ENCODE data around the gene FOXP2. TPM values are rescaled to one million over a fixed set of nuclear protein-coding genes. Genes with fewer than 3 reads are reported as not detected.
"Not testable (repeated sequence)": the region's sequence is repeated elsewhere in the genome, so short reads cannot be mapped to it uniquely, and the experiment has no call there.

FOXP2 gene
- polyA plus RNA-seq, 3 donors = not detected

DNA sequence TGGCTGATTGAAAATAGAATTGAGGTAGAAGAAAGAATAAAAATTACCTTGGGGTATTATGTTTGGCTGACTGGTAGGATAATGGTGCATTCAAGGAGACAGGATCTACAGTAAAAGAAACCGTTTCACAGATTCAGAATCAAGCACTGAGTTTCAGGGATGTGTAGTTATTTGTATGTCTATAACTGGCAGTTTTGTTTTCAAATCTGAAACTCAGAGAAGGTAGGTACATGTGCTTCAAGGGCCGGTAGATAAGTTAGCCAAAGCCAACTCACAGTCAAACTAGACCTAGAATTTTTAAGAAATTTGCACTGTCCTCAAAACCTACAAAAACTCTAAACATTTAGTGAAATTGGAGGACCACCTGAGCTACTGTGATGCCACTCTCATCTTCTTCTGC is 191.5 kb downstream of the FOXP2 start:
- no peak overlapping the region for H3K27ac Mint-ChIP-seq
- H3K4me3 ChIP-seq (replicated peaks in 1 of 3; ENCODE audit: low read depth in 2 of 3, low read length in 3 of 3) = no peak overlapping the region

DNA sequence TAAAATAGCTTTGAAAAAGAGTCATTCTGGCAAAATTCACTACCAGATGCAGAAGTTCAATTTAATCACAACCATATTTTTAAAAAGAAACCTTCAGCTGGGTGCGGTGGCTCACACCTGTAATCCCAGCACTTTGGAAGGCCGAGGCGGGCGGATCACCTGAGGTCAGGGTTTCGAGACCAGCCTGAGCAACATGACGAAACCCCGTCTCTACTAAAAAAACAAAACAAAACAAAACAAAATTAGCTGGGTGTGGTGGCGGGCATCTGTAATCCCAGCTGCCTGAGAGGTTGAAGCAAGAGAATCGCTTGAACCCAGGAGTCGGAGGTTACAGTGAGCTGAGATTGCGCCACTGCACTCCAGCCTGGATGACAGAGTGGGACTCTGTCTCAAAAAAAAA is 194.2 kb downstream of the FOXP2 start:
- H3K9me3 ChIP-seq (replicated peaks in 1 of 2; ENCODE audit: control insufficient read depth in 1 of 2, insufficient read depth in 1 of 2, low read length in 2 of 2); H3K79me2 ChIP-seq (ENCODE audit: insufficient read depth, low read length); H3K9me3 Mint-ChIP-seq; H3K36me3 Mint-ChIP-seq; H3K27ac ChIP-seq (ENCODE audit: low read depth in 1 of 2, low read length in 2 of 2); DNase-seq; H3K27ac Mint-ChIP-seq; H3K27me3 ChIP-seq (ENCODE audit: control insufficient read depth in 2 of 2, insufficient read depth in 2 of 2, low read length in 2 of 2); H3K4me2 ChIP-seq (replicated peaks; ENCODE audit: extremely low read depth, low read length, poor library complexity, severe bottlenecking); H2AFZ ChIP-seq (ENCODE audit: insufficient read depth, low read depth, low read length, poor library complexity, severe bottlenecking); H3K4me3 ChIP-seq (replicated peaks in 1 of 3; ENCODE audit: low read depth in 2 of 3, low read length in 3 of 3); H3K36me3 ChIP-seq (replicated peaks in 1 of 2; ENCODE audit: control insufficient read depth in 1 of 2, insufficient read depth in 2 of 2, low read length in 2 of 2); H3K9ac ChIP-seq (ENCODE audit: insufficient read depth, low read length, poor library complexity, severe bottlenecking); intact Hi-C loops (cut with micrococcal nuclease); H3K27me3 Mint-ChIP-seq (ENCODE audit: low read depth in 3 of 3); H3K4me3 Mint-ChIP-seq; H3K4me1 ChIP-seq (ENCODE audit: control insufficient read depth in 1 of 2, insufficient read depth in 2 of 2, low read length in 2 of 2); H3K4me1 Mint-ChIP-seq; H4K20me1 ChIP-seq (ENCODE audit: insufficient read depth, low read length): not testable (repeated sequence)
- no CpG with 5 or more reads among the region's 11 CpGs for WGBS (ENCODE audit: insufficient coverage)

More for the DNA sequence above, 191.5 kb downstream of the FOXP2 start:
- TF ChIP-seq, protein P1, sequence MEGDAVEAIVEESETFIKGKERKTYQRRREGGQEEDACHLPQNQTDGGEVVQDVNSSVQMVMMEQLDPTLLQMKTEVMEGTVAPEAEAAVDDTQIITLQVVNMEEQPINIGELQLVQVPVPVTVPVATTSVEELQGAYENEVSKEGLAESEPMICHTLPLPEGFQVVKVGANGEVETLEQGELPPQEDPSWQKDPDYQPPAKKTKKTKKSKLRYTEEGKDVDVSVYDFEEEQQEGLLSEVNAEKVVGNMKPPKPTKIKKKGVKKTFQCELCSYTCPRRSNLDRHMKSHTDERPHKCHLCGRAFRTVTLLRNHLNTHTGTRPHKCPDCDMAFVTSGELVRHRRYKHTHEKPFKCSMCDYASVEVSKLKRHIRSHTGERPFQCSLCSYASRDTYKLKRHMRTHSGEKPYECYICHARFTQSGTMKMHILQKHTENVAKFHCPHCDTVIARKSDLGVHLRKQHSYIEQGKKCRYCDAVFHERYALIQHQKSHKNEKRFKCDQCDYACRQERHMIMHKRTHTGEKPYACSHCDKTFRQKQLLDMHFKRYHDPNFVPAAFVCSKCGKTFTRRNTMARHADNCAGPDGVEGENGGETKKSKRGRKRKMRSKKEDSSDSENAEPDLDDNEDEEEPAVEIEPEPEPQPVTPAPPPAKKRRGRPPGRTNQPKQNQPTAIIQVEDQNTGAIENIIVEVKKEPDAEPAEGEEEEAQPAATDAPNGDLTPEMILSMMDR (IDR thresholded peaks at IDR 0.05) = no peak
- H3K79me2 ChIP-seq (ENCODE audit: insufficient read depth, low read length) = no peaks in the 10 kb centered on the region
- Mint-ChIP-seq H3K4me3 (no peak overlapping the region), H3K36me3 (no peaks in the 10 kb centered on the region), H3K27me3 (ENCODE audit: low read depth in 3 of 3) (no peaks in the 10 kb centered on the region), H3K9me3 (no peaks in the 10 kb centered on the region), H3K4me1 (no peaks in the 10 kb centered on the region)
- no peak overlapping the region for H3K9ac ChIP-seq (ENCODE audit: insufficient read depth, low read length, poor library complexity, severe bottlenecking)
- no peak for DNase-seq
- no peaks in the 10 kb centered on the region for H3K9me3 ChIP-seq (replicated peaks in 1 of 2; ENCODE audit: control insufficient read depth in 1 of 2, insufficient read depth in 1 of 2, low read length in 2 of 2)
- H3K4me1 ChIP-seq (ENCODE audit: control insufficient read depth in 1 of 2, insufficient read depth in 2 of 2, low read length in 2 of 2) = no peaks in the 10 kb centered on the region
- H3K27me3 ChIP-seq (ENCODE audit: control insufficient read depth in 2 of 2, insufficient read depth in 2 of 2, low read length in 2 of 2) = no peaks in the 10 kb centered on the region
- H3K27ac ChIP-seq (ENCODE audit: low read depth in 1 of 2, low read length in 2 of 2) = no peak overlapping the region
- H3K36me3 ChIP-seq (replicated peaks in 1 of 2; ENCODE audit: control insufficient read depth in 1 of 2, insufficient read depth in 2 of 2, low read length in 2 of 2) = no peaks in the 10 kb centered on the region
- 91% methylated on average over 1 of the region's 2 CpGs for WGBS (ENCODE audit: insufficient coverage)
- no peak overlapping the region for H2AFZ ChIP-seq (ENCODE audit: insufficient read depth, low read depth, low read length, poor library complexity, severe bottlenecking)
- H4K20me1 ChIP-seq (ENCODE audit: insufficient read depth, low read length) = no peaks in the 10 kb centered on the region
- intact Hi-C loops (cut with micrococcal nuclease) = no loop called here
- no peak overlapping the region for H3K4me2 ChIP-seq (replicated peaks; ENCODE audit: extremely low read depth, low read length, poor library complexity, severe bottlenecking)
